Measurements from ENCODE around the gene GARIN5A. TPM values are rescaled to one million over a fixed set of nuclear protein-coding genes. Genes with fewer than 3 reads are reported as not detected.

The GARIN5A gene
- total and polyA plus RNA-seq, 2 of the 8 experiments (the other 6 are each of a cell fraction or from before 2014, with no cell fraction given): 9.1 to 18.5 TPM

DNA sequence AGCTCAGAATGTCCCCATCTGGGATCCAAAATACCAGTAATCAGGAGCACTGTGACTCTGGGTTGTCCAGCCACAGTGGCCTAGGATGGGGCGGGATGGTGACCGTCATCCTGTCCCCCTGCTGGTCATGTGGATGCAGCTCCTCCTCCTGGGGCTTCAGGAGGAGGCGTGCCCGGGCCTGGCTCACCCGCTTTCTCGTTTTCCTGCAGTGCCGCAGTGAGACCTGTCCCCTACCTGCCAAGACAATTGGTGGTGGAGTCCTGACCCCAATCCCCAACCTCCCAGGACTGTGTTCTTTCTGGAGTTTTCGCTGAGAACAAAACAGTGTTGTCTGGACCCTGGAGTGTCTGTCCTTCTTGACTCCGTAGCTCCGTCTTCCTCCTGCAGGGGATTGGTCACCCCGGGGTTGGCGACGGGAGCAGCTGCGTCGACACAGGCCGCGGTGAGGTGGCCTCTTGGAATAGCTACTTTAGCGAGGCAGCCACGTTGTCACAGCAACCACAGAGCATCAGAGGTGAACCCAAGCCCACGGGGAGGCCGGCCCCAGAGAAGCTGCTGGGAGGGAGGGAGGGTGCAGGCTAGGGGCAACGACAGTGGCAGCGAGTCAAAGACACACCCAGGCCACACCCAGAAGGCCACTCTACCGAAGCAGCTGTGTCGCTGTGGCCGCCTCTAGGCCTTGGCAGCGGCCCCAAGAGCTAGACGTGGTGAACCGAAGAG is 10.5 kb downstream of the GARIN5A start (continued):
- TF ChIP-seq CEBPB (IDR thresholded peaks at IDR 0.05; ENCODE audit: low read depth, low read length): no peak
- no peak for TF ChIP-seq RNF2 (IDR thresholded peaks at IDR 0.05; ENCODE audit: borderline replicate concordance, low read depth, low read length, missing control alignments, poor library complexity, severe bottlenecking)
- 0 out of 2 replicates have a peak, but pooled peaks have one; percentile 21 for TF ChIP-seq SP1 (IDR thresholded peaks at IDR 0.05; ENCODE audit: low read depth, low read length)
- peak; percentile 14; the same call in 1 of the 2 replicates for TF ChIP-seq GABPA (IDR thresholded peaks at IDR 0.05; ENCODE audit: borderline replicate concordance, insufficient read depth, low read length)
- 0 out of 3 replicates have a peak, but pooled peaks of 1 of the 2 experiments have one; percentile 35 for TF ChIP-seq POLR2A (IDR thresholded peaks at IDR 0.05; ENCODE audit: control extremely low read depth in 1 of 2, low read depth in 2 of 2, low read length in 2 of 2)
- no peak for TF ChIP-seq KDM1A (IDR thresholded peaks at IDR 0.05; ENCODE audit: borderline replicate concordance, low read length)
- peak; percentile 59 for TF ChIP-seq CREB1 (IDR thresholded peaks at IDR 0.05)
- TF ChIP-seq, protein P1, sequence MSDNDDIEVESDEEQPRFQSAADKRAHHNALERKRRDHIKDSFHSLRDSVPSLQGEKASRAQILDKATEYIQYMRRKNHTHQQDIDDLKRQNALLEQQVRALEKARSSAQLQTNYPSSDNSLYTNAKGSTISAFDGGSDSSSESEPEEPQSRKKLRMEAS (IDR thresholded peaks at IDR 0.05): peak; percentile 49; the same call in 1 of the 2 replicates
- TF ChIP-seq POLR2AphosphoS5 (IDR thresholded peaks at IDR 0.05; ENCODE audit: low read depth, low read length): peak; percentile 41; the same call in 1 of the 2 replicates
